Nephron (organoid): Measurements from ENCODE around the gene RSPO3.

ENCODE experiments used
- H3K27ac Mint-ChIP-seq, 3 experiments: 2 replicates each; pipeline ENCODE4 v1.8.0; 2020; ENCODE audit warnings: mixed read lengths in 3 of 3, mild to moderate bottlenecking in 2 of 3, moderate library complexity in 1 of 3
- H3K27me3 Mint-ChIP-seq: 2 replicates; pipeline ENCODE4 v1.8.0; 2021; ENCODE audit warnings: low read depth, mild to moderate bottlenecking, moderate library complexity, mixed read lengths
- H3K36me3 Mint-ChIP-seq: 2 replicates; pipeline ENCODE4 v1.8.0; 2020; ENCODE audit warnings: low read depth, mixed read lengths
- H3K4me1 Mint-ChIP-seq: 2 replicates; pipeline ENCODE4 v1.8.0; 2020; ENCODE audit warnings: mixed read lengths
- H3K4me3 Mint-ChIP-seq, 3 experiments: 2 replicates each; pipeline ENCODE4 v1.8.0; 2020; ENCODE audit warnings: mild to moderate bottlenecking in 3 of 3, mixed read lengths in 3 of 3, moderate library complexity in 2 of 3
- H3K9me3 Mint-ChIP-seq: 2 replicates; pipeline ENCODE4 v1.8.0; 2020; ENCODE audit warnings: mixed read lengths
- TF ChIP-seq, protein P1 (sequence below), 3 experiments: fragments of 200-600 bp; sonication (generic); IDR thresholded peaks; one replicate each; pipeline ENCODE4 v1.5.0; 2021; ENCODE audit warnings: antibody characterized with exemption in 3 of 3; ENCODE audit not compliant: unreplicated experiment in 3 of 3

Gene RSPO3

DNA sequence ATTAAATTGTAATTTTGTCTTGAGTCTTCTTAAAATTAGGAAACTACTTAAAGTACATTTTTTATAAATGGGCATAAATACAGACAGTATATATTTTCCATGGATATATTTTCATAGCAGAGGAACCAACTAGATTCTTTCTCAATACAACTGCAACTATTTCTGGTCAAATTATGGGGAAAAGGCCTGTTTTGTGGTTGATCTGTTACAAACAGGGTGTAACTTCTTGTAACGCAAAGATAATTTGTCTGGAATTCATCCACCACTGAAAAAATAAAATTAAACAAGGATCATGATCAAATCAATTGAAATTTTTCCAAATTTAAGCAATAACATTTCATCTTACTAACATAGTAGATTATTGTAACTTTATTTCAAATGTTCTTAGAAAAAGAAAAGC lies 81.0 kb downstream of the RSPO3 start:
- Mint-ChIP-seq H3K27ac (no peak overlapping the region), H3K9me3 (no peaks in the 10 kb centered on the region), H3K4me1 (peaks cover 3% of the 10 kb centered on the region), H3K27me3 (no peaks in the 10 kb centered on the region), H3K4me3 (no peak overlapping the region), H3K36me3 (peaks cover 13% of the 10 kb centered on the region)
- TF ChIP-seq, protein P1, sequence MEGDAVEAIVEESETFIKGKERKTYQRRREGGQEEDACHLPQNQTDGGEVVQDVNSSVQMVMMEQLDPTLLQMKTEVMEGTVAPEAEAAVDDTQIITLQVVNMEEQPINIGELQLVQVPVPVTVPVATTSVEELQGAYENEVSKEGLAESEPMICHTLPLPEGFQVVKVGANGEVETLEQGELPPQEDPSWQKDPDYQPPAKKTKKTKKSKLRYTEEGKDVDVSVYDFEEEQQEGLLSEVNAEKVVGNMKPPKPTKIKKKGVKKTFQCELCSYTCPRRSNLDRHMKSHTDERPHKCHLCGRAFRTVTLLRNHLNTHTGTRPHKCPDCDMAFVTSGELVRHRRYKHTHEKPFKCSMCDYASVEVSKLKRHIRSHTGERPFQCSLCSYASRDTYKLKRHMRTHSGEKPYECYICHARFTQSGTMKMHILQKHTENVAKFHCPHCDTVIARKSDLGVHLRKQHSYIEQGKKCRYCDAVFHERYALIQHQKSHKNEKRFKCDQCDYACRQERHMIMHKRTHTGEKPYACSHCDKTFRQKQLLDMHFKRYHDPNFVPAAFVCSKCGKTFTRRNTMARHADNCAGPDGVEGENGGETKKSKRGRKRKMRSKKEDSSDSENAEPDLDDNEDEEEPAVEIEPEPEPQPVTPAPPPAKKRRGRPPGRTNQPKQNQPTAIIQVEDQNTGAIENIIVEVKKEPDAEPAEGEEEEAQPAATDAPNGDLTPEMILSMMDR (IDR thresholded peaks at IDR 0.05; ENCODE audit: unreplicated experiment in 3 of 3), result no peak

DNA sequence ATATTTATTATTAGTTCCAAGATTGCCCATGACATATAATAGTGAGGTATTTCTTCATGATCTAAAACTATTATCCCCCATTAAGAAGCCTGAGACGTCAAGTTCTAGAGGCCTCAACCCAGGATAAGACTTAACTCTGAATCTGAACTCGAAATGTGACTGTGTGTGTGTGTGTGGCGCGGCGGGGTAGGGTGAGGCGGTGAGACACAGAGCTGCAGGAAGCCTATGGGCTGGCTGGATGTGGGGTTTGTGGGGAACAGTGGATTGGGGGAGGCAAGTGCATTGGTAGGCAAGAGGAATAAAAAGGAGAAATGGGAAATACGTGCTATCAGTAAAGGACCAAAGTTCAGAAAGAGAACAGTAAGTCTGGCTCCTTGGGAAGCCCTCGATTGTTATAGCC lies 81.6 kb downstream of the RSPO3 start:
- no peaks in the 10 kb centered on the region for H3K9me3 Mint-ChIP-seq
- peak overlapping the region in 2 of 3 experiments; percentile 7 to 9 for H3K27ac Mint-ChIP-seq
- H3K36me3 Mint-ChIP-seq, result peaks cover 13% of the 10 kb centered on the region
- H3K4me1 Mint-ChIP-seq, result no peaks in the 10 kb centered on the region
- H3K27me3 Mint-ChIP-seq, result no peaks in the 10 kb centered on the region
- TF ChIP-seq, protein P1 (IDR thresholded peaks at IDR 0.05; ENCODE audit: unreplicated experiment in 3 of 3), result no peak
- no peak overlapping the region for H3K4me3 Mint-ChIP-seq

DNA sequence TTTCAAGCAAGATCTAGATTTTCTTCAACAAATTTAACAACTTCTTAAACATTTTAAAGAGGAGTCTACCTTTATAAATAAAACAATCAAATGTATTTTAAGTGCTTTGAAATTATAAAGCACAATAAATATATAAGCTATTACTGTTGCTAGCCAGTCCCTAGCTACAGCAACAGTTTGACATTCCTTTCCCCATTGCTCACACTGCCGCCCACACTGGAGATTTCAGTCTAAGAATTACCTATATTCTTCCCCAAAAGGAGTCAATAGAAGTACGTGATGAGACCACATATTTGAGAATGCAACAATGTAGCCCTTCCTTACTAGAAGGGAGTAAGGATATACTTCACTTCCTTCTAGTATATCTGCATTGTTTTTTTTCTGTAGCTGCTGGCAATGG lies 82.8 kb downstream of the RSPO3 start:
- TF ChIP-seq, protein P1 (IDR thresholded peaks at IDR 0.05; ENCODE audit: unreplicated experiment in 3 of 3), result no peak
- Mint-ChIP-seq H3K27me3 (no peaks in the 10 kb centered on the region), H3K4me3 (no peak overlapping the region), H3K36me3 (peaks cover 7% of the 10 kb centered on the region), H3K27ac (peak overlapping the region in 2 of 3 experiments; percentile 32 to 35), H3K9me3 (no peaks in the 10 kb centered on the region), H3K4me1 (no peaks in the 10 kb centered on the region)

DNA sequence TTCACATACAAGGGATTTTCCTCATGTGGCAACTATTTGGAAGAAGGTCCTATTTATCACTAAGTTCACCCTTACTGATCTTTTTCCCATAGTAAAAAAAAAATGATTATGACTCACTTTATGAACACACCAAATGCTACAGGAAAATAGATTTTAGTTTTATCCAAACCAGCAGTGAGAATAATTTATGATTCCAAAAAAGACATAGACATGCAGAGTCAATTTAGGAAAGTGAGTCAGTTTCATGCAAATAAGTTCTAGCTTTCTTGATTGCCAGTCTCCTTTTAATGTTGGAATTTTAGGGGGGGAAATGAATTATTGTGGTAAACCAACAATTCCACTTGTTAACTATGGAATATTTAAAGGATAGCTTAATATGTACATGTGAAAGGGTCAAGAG lies 84.2 kb downstream of the RSPO3 start:
- Mint-ChIP-seq H3K4me1 (no peaks in the 10 kb centered on the region), H3K4me3 (no peak overlapping the region), H3K36me3 (peaks cover 2% of the 10 kb centered on the region), H3K27me3 (no peaks in the 10 kb centered on the region), H3K9me3 (no peaks in the 10 kb centered on the region), H3K27ac (no peak overlapping the region)
- TF ChIP-seq, protein P1 (IDR thresholded peaks at IDR 0.05; ENCODE audit: unreplicated experiment in 3 of 3), result no peak

DNA sequence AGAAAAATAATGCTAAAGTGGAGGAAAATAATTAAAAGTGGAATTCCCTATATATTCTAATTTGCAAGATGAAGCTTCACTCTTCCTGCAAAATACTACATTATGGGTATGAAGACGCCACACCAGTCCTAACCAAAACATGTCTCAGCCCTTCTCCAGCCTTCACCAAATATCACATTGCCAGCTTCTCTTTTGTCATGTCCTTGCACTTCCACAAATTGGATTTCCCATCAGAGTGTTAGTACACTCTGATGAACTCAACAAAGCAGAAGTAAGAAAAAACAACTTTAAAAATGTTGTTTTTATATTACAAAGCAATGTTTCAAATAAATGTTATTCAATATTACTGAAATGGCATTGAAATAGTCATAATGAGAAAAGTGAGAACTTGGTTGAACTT lies 85.8 kb downstream of the RSPO3 start:
- TF ChIP-seq, protein P1 (IDR thresholded peaks at IDR 0.05; ENCODE audit: unreplicated experiment in 3 of 3), result no peak
- H3K27ac Mint-ChIP-seq, result no peak overlapping the region
- no peaks in the 10 kb centered on the region for H3K9me3 Mint-ChIP-seq
- no peaks in the 10 kb centered on the region for H3K36me3 Mint-ChIP-seq
- H3K4me3 Mint-ChIP-seq, result no peak overlapping the region
- H3K27me3 Mint-ChIP-seq, result no peaks in the 10 kb centered on the region
- no peaks in the 10 kb centered on the region for H3K4me1 Mint-ChIP-seq

DNA sequence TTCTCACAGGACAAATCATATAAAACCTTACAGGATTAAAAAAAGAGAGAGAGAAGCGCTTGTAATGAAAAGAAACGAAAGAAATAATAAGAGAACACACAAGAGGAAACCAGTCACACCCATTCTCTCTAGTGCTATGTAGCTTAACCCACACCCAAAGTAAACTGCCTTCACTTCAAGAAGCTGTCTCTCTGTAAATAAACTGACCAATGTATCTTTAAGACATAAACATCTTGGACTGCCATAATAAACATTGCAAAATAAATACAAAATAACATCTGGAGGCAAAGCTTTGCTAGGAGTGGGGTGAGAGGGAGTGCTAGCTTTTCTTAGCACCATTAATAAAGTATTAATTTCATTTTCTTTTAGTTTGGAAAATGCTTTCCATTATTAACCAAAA lies 86.6 kb downstream of the RSPO3 start:
- H3K4me3 Mint-ChIP-seq, result no peak overlapping the region
- no peak overlapping the region for H3K27ac Mint-ChIP-seq
- TF ChIP-seq, protein P1 (IDR thresholded peaks at IDR 0.05; ENCODE audit: unreplicated experiment in 3 of 3), result no peak

More for the DNA sequence above, 86.6 kb downstream of the RSPO3 start:
- no peaks in the 10 kb centered on the region for H3K4me1 Mint-ChIP-seq
- H3K27me3 Mint-ChIP-seq, result no peaks in the 10 kb centered on the region
- no peaks in the 10 kb centered on the region for H3K9me3 Mint-ChIP-seq
- H3K36me3 Mint-ChIP-seq, result no peaks in the 10 kb centered on the region
